Measurements from ENCODE around the gene PHF2.

GRCh38 chr9:93582550-93582949, 6.2 kb downstream of the PHF2 start:
- TF ChIP-seq CTCF (IDR thresholded peaks at IDR 0.05; ENCODE audit: insufficient read depth, low read length, poor library complexity, severe bottlenecking) (no peak), EZH2phosphoT487 (conservative IDR thresholded peaks at IDR 0.05; ENCODE audit: low read length) (no peak)

Measured in SU-DHL-6 (cell line).